ENCODE results near the gene BRAT1.

GRCh38 chr7:2553831-2554581, 1.3 kb downstream of the BRAT1 start:
- TF ChIP-seq, protein P1, sequence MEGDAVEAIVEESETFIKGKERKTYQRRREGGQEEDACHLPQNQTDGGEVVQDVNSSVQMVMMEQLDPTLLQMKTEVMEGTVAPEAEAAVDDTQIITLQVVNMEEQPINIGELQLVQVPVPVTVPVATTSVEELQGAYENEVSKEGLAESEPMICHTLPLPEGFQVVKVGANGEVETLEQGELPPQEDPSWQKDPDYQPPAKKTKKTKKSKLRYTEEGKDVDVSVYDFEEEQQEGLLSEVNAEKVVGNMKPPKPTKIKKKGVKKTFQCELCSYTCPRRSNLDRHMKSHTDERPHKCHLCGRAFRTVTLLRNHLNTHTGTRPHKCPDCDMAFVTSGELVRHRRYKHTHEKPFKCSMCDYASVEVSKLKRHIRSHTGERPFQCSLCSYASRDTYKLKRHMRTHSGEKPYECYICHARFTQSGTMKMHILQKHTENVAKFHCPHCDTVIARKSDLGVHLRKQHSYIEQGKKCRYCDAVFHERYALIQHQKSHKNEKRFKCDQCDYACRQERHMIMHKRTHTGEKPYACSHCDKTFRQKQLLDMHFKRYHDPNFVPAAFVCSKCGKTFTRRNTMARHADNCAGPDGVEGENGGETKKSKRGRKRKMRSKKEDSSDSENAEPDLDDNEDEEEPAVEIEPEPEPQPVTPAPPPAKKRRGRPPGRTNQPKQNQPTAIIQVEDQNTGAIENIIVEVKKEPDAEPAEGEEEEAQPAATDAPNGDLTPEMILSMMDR (IDR thresholded peaks at IDR 0.05) = no peak
- TF ChIP-seq POLR2A (IDR thresholded peaks at IDR 0.05) = no peak
